Esophagus mucosa (tissue), 1 donor: ENCODE measurements around the gene UBC. TPM values are rescaled to one million over a fixed set of nuclear protein-coding genes. Genes with fewer than 3 reads are reported as not detected.
"Not testable (repeated sequence)": the region's sequence is repeated elsewhere in the genome, so short reads cannot be mapped to it uniquely, and the experiment has no call there.

Source experiments
- ATAC-seq: fragments of 200-7000 bp; cut with Tn5 transposase; one replicate; pipeline ENCODE4 v1.9.1; 2020
- total RNA-seq: library from RNA; stranded (reverse); gene quantifications from one replicate; pipeline ENCODE4 v1.2.4, GENCODE V29; 2023
- donor health status: DM: yes; HTN: yes; CAD: no.

The UBC gene
- total RNA-seq, 1 donor from 2014 or later, result 1,223 TPM

DNA sequence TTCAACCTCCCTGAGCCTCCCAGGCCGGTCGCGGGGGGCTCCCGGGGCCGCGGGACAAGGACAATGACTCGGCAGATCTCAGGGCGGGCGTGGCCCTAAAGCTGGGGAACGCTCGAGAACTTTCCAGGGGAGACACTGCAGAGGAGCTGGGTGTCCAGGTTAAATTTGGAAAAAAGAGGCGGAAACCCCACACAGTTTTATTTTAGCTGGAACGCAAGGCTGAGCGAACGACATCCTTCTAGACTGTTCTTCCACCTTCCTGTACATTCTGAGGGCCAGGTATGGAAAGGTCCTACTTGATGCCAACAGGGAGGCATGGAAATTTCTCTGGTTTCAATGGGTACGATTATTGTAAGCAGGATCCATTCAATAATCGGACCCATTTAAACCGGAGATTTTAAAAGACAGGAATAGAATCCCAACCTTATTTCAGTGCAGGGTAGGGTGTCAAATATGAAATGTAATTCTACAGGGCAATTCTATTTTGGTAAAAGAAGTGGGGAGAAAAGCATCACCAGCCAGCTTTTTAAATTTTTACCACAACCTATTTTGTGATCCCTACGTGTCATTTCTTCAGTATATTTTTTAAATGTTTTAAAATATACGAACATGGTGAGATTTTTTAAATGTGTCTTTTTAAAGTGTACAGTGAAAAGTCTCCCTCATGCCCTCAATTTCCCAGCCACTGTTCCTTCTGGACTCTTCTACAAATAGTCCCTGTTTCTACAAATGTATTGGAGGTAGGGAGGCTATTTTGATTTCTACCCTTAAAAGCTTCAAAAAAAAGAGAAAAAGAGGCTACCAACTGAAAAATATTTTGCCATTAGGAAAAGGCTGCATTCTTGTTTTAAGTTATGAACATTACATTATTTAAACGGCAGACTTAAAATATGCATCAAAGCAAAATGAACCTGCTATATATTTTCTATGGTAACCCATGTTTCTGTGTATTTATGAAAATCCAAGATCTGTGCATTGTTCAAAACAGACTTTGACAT lies 1.1 kb upstream of the UBC start:
- ATAC-seq, result no peak

DNA sequence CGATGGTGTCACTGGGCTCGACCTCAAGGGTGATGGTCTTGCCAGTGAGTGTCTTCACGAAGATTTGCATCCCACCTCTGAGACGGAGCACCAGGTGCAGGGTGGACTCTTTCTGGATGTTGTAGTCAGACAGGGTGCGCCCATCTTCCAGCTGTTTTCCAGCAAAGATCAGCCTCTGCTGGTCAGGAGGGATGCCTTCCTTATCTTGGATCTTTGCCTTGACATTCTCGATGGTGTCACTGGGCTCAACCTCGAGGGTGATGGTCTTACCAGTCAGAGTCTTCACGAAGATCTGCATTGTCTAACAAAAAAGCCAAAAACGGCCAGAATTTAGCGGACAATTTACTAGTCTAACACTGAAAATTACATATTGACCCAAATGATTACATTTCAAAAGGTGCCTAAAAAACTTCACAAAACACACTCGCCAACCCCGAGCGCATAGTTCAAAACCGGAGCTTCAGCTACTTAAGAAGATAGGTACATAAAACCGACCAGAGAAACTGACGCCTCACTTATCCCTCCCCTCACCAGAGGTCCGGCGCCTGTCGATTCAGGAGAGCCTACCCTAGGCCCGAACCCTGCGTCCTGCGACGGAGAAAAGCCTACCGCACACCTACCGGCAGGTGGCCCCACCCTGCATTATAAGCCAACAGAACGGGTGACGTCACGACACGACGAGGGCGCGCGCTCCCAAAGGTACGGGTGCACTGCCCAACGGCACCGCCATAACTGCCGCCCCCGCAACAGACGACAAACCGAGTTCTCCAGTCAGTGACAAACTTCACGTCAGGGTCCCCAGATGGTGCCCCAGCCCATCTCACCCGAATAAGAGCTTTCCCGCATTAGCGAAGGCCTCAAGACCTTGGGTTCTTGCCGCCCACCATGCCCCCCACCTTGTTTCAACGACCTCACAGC lies 717 bp downstream of the UBC start:
- ATAC-seq, result peak; percentile 45

DNA sequence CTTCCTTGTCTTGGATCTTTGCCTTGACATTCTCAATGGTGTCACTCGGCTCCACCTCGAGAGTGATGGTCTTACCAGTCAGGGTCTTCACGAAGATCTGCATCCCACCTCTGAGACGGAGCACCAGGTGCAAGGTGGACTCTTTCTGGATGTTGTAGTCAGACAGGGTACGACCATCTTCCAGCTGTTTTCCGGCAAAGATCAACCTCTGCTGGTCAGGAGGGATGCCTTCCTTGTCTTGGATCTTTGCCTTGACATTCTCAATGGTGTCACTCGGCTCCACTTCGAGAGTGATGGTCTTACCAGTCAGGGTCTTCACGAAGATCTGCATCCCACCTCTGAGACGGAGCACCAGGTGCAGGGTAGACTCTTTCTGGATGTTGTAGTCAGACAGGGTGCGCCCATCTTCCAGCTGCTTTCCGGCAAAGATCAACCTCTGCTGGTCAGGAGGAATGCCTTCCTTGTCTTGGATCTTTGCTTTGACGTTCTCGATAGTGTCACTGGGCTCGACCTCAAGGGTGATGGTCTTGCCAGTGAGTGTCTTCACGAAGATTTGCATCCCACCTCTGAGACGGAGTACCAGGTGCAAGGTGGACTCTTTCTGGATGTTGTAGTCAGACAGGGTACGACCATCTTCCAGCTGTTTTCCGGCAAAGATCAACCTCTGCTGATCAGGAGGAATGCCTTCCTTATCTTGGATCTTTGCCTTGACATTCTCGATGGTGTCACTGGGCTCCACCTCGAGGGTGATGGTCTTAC lies 1.7 kb downstream of the UBC start:
- ATAC-seq, result not testable (repeated sequence)

DNA sequence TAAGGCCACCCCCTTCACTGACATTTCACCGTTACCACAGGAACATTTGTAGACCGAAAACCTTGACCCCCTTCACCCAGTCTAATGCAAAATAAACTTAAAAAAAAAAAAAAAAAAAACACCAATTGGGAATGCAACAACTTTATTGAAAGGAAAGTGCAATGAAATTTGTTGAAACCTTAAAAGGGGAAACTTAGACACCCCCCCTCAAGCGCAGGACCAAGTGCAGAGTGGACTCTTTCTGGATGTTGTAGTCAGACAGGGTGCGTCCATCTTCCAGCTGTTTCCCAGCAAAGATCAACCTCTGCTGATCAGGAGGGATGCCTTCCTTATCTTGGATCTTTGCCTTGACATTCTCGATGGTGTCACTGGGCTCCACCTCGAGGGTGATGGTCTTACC lies 2.9 kb downstream of the UBC start:
- not testable (repeated sequence) for ATAC-seq

DNA sequence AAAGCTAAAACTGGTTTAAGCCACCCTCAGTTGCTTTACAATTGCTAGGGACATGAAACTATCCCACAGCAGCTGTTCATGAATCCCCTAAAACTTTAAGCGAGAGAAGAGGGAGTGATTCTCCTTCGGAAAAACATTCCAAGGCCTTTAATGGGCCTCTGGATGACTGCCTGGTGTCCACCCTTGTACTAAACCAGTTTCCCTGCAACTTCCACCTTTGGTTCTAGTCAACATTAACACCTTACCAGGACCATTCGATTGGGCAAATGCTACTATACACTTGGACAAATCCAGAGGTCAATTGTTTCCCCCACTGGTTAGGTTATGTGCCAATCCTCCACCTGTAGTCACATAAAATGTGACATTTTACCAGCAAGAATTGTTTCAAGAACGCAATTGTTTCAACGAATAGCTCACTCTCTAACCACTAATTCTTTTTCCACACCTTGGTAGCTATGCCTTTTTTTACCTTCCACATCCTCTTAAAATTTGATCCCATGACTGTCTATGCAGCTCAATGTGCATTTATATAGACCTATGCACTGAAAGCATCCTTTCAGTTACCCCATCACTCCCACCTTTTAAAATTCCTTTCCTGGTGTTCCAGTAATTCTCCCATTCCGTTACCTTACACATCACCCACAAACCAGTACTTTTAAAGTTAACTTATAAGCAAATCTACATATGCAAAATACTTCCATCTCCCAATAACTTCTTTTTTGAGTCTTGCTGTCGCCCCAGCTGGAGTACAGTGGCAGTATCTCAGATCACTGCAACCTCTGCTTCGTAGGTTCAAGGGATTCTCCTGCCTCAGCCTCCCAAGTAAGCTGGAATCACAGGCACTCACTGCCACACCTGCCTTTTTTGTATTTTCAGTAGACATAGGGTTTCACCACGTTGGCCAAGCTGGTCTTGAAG lies 3.6 kb downstream of the UBC start:
- peak; percentile 0 for ATAC-seq

DNA sequence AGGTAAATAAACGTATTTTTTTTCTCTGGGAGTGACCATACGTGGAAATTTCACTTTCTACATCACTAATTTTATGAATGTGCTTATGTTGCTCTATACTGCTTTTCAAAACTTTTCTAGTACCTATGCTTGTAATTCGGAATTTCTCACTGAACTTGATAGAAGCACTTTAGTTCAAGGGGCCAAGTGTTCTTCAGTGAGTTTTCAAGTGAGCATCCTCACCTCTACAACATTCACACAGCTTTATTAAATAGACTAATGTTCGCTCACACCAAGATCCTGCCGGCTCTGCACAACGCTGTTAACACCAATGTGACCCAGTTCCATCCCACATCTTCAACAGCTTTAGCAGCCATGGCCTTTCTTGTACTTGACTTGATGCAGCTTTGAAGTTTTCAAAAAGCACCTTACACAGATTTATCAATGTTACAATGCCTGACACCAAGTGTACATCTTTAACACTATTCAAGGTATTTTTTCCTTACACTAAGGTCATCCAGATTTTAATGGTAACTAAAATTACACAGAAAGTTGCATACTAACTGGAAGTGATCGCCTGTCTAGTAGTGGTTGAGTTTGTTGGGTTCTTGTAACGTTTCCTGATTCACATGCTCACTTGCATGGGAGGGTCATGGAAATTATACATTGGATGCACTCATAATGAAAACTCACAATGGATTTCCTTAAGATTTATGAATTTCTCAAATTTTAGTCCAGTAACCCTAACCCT lies 4.5 kb downstream of the UBC start:
- peak; percentile 9 for ATAC-seq

DNA sequence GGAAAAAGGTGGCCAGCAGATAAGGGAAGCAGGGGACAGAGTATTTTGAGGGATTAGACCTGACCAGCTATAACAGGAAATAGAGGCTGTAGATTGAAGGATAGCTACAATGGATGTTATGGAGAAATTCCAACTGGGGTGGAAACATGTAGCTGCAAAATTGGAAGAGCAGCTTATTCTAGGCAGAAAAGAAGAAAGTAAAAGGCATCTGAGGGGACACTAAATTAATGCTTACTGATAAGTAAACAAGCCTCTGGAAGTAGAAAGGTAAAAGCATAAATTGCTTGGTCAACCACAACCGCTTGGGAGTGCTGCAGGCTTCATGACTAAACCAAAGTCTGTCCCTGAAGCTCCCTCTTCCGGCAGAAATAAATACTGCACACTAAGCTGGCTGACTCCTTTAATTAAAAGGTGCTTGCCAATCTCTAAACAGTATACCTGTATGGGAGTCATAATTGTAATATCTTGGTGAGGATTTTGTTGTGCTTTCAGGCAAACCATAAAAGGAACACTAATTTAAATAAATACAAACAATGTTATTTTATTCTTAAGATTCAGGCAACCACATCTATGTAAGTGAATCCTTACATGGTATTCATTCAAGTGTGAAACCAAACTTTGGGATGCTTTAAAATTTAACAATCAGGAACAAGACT lies 7.7 kb downstream of the UBC start:
- ATAC-seq, result peak; percentile 64

DNA sequence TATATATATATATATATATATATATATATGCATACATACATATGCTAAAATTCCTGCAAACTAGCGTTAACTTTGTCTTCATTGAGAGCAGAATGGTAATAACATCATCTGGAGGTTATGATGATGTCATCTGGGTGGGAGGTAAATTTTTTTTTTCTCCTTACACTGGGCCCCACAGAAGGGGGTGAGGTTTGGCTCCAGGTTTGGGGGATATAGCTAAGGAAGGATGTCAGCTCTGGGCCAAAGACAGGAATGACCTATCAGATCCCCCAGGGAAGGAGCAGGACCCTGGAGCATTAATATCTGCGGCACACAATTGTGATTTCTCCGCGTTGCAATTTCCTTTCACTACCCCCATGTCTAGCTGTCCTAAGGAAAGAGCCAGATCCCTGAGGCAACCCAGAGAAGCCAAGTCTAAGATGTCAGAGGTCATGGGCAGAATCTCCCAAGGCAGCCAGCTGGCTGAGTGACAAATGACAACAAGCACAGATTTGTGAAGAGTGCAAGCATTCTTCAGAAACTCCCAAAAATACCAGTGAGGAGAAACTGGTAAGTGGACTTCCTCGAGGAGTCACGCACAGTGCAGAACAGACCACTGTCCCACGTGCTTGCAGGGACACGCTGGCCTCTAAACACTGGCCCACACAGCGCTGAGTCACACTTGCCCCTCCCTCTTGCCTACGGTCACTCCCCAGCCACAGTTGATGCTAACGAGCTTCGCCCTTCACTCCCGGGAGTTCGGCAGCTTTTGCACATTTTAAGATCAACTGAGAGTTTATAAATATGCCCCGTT lies 9.9 kb downstream of the UBC start:
- peak; percentile 73 for ATAC-seq

DNA sequence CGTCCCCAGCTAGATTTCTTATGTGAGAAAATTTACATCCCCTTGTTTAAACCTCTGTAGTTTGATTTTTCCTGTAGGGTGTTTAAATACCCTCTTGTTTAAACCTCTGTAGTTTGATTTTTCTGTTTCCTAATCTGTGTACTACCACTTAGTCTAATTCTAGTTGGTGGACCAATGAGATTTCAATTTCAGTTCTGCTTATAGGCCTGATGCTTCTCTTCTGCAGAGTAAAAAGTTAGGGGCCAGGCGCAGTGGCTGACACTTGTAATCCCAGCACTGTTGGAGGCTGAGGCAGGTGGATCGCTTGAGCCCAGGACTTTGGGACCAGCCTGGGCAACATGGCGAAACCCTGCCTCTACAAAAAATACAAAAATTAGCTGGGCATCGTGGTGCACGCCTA lies 11.5 kb downstream of the UBC start:
- no peak for ATAC-seq

DNA sequence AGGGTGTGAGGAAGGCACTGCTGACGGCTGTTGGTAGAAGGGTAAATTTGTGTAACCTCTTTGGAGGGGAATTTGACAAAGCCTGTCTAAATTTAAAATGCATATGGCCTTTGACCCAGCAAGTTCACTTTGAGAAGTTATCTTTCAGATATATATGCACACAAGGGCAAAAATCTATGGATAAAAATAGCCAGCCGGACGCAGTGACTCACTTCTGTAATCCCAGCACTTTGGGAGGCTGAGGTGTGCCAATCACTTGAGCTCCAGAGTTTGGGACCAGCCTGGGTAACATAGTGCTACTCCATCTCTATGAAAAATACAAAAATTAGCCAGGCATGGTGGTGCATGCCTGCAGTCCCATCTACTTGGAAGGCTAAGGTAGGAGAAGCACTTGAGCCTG lies 13.4 kb downstream of the UBC start:
- ATAC-seq, result no peak

DNA sequence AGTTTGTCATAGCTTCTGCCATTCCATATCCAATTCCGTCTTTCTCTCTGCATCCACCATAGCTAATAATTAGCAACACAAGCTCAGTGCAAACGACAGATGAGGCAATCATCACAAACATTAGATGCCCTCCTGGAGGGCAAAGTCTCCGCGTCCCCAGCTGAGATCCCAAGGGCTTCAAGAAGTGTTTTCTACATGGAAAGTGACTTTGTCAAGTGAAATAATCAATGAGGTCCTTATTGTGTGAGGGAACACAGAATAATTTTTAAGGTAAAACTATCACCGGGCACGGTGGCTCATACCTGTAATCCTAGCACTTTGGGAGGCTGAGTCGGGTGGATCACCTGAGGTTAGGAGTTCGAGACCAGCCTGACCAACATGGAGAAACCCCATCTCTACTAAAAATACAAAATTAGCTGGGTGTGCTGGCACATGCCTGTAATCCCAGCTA lies 14.1 kb downstream of the UBC start:
- not testable (repeated sequence) for ATAC-seq

DNA sequence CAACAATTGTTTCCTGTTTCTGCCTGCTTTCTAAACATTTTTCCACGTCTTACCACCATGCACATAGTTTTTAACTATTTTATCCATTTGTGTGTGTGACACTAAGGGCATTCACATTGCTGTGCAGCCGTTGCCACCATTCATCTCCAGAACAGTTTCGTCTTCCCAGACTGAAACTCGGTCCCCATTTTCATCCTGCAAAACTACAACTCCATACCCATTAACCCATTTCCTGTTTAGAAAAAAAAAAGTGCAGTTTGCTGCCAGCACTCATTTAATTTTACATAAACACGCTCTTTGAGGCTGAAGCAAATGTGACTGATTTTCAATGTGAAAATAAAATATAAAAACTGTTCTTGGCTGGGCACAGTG lies 15.5 kb downstream of the UBC start:
- no peak for ATAC-seq

DNA sequence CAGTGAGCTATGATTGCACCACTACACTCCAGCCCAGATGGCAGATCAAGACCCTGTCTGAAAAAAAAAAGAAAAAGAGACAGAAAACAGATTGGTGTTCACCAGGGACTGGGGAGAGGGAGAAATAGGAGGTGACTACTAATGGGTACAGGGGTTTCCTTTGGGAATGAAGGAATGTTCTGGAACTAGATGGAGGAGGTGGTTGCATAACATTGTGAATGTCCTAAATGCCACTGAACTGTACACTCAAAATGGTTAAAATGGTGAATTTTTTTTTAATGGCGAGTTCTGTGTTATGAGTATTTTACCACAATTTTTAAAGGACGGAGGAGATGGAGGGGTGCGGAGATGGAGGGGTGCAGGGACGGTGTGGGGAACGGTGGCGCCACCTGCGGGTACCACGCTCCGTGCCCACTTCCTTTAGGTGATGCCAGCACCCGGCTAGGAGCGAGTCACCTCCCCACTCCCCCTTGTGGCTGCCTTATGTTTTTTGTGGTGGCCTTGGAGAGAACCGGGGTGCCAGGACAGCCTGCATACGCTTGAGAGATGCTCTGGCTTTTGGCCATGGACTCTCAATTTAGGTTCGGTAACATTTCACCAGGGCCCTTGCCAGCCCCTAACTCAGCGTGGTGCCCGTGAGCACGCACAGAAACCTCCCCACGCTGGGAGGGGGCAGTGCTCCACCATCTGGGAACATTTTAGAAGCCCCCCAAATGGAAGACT lies 16.1 kb downstream of the UBC start:
- peak; percentile 51 for ATAC-seq

DNA sequence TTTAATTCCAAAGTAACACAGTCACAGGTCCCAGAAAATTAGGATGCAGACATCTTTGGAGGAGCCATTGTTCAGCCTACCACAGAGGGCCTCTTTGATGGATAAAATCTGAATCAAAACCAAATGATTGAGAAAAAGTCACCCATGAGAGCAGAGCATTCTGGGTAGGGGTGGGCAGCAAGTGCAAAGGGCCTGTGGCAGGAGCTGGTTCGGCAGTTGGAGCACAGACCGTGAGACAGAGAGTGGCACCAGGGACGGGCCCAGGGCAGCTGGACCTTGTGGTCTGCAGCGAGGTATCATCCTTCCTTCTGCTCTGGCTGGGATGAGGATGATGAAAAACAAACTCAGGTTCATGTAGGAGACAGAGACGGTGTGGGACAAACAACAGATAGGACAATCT lies 18.0 kb downstream of the UBC start:
- ATAC-seq, result no peak

DNA sequence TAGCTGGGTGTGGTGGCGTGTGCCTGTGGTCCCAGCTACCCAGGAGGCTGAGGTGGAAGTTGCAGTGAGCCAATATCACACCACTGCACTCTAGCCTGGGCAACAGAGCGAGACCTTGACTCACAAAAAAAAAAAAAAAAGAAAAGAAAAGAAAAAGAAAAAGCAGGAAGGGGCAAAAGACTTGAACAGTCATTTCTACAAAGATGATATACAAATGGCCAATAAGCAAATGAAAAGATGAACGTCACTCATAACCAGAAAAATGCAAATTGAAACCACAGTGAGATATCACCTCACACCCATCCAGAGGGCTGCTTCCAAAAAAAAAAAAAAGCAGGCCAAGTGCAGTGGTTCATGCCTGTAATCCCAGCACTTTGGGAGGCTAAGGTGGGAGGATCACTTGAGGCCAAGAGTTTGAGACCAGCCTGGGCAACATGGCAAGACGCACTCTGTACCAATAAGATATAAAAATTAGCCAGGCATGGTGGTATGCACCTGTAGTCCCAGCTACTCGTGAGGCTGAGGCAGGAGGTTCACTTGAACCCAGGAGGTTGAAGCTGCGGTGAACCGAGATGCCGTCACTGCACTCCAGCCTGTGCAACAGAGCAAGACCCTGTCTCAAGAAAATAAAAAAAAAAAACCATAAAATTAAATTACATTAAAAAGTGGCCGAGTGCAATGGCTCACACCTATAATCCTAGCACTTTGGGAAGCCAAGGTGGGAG lies 20.5 kb downstream of the UBC start:
- ATAC-seq, result no peak

DNA sequence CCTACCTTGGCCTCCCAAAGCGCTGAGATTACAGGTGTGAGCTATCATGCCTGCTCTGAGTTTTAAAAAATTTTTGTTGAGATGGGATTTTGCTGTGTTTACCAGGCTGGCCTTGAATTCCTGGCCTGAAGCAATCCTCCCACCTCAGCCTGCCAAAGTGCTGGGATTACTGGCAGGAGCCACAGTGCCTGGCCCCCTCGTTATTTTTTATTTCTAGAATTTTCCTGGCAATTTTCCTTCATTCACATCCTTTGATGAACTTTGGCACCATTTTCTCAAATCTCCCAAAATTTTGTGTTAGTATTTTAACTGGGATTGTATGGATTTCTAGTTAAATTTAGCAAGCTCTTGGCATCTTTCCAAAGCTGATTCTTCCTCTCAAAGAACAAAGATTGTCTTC lies 26.2 kb downstream of the UBC start:
- ATAC-seq, result no peak

DNA sequence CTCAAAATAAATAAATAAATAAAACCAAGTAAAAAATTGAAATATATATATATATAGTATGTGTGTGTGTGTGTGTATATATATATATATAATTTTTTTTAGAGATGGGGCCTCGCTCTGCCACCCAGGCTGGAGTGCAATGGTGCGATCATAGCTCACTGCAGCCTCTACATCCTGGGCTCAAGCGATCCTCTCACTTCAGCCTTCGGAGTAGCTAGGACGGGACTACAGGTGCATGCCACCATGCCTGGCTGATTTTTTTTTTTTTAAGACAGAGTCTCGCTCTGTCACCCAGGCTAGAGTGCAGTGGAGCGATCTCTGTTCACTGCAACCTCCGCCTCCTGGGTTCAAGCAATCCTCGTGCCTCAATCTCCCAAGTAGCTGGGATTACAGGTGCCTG lies 26.7 kb downstream of the UBC start:
- ATAC-seq, result not testable (repeated sequence)
